Smooth muscle cell of bladder (primary cell): Measurements from ENCODE around the gene C7orf33. TPM values are rescaled to one million over a fixed set of nuclear protein-coding genes. Genes with fewer than 3 reads are reported as not detected.

Experiments used
- total RNA-seq: library from RNA; depleted of rRNA; stranded (reverse); fragments of >200 nt; gene quantifications from 2 replicates; pipeline ENCODE4 v1.2.3, GENCODE V29; 2014

The C7orf33 gene
- not detected in 2 replicates for total RNA-seq

DNA sequence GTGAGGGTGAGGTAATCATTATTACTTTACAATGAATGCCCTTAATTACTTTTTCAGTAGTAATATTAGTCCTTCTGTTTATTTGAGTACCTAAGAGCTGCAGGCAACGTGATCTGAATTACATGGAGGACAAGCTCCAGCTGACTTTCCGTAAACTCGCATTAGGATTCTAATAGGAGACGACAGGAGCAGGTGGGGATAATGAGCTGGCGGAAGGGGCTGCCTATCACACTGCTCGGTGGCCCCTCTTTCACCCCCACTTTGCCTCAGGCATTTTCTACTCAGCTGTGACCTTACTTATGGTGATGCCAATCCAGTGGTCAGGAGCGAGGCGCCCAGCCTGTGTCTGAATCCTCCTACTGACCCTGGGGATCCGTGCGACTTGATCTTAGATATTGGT lies at the start of gene C7orf33:
Gene C7orf33, plus strand, starts transcription at position 296 of the 400 bp plus-strand sequence. CDS start 160 bp downstream, outside the sequence.

Other genes with a start within 250 kb of the C7orf33 start
- 38.4 and 48.0 TPM in 2 replicates for gene CUL1, start 108.1 kb downstream of the C7orf33 start, total RNA-seq